ENCODE results near the gene C4orf51.
"Not testable (repeated sequence)": the region's sequence is repeated elsewhere in the genome, so short reads cannot be mapped to it uniquely, and the experiment has no call there.

C4orf51 gene
- total RNA-seq: 0 to 0.21 (median 0) reads per million in 9 experiments

DNA sequence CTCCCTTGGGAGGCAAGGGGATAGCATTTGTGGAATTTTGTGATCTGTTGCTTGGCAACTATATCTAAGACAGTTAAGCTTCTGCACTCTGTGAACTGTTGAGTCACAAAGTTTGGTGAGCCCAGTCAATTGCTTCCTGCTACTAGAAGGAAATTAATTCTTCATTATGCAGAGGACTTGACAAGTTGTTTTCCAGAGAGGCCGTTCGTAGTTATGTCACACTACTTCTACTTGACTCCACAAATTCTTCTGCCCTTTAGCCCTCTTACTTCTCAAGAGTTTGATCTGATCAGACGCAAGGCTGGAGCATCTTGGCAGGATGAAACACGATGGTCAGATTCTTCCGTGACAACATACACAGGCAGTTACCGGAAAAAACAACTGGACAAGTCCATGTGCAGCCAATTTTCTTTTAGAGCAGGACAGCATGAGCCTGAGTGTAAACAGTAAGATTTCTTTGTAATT lies at the start of gene C4orf51:
Gene C4orf51, plus strand, starts transcription at position 156 of the 465 bp plus-strand sequence. Its CDS starts 58 bp downstream, at position 214.
- Mint-ChIP-seq H3K27ac (no peak within 1 kb of the TSS), H3K9me3 (peaks cover 0 to 7% of the 10 kb centered on the region in 2 donors), H3K27me3 (peaks cover 26 to 32% of the 10 kb centered on the region in 2 donors), H3K36me3 (ENCODE audit: insufficient read depth) (no peaks in the 10 kb centered on the region), H3K4me1 (ENCODE audit: low read depth in 2 of 2) (no peaks in the 10 kb centered on the region), H3K4me3 (no peak within 1 kb of the TSS)
- no peak for DNase-seq
- no peak for ATAC-seq (replicated peaks)

DNA sequence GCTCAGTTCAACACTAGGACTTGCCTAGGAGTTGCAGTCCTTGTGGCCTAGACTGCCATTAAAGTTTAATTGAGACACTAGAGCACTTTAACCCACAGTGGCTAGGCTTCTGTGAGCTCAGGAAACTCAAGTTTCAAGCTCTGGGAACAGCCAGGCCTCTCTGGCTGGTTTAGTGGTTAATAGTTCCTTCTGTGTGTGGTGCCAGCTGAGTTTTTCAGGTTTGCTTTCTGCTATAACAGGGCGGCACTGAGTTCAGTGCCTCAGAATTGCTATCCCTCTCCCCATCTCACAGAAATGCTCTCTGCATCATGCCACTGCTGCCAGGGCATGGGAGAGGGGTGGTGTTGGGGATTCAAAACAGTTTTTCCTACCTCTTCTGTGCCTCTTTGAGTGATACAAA lies 44.8 kb upstream of the C4orf51 start:
- H3K9me3 Mint-ChIP-seq: no peaks in the 10 kb centered on the region
- H3K4me1 Mint-ChIP-seq (ENCODE audit: low read depth in 2 of 2): peaks cover 10 to 36% of the 10 kb centered on the region in 2 donors
- no peak overlapping the region for H3K4me3 Mint-ChIP-seq
- H3K36me3 Mint-ChIP-seq (ENCODE audit: insufficient read depth): peaks cover 23% of the 10 kb centered on the region
- H3K27ac Mint-ChIP-seq: peak overlapping the region in 1 of 2 donors; percentile 41
- H3K27me3 Mint-ChIP-seq: no peaks in the 10 kb centered on the region
- DNase-seq: no peak
- ATAC-seq (replicated peaks): no peak

DNA sequence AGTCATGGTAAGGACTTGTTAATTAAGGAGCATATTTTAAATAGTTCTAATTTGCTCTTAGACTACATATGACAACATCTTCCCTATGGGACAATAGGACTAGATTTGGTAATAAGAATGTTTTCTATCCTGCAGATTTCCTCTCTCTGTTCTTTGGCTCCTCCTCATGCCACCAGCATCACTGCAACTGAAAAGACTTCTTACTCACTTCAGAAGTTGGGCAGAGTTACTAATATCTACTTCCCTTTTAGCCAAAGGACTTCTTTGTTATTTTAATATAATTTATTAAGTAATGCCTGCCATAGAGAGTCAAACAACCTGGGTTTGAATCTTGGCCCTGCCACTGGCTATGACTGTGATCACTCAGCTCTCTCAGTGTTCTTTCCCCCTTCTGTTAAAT lies 44.3 kb upstream of the C4orf51 start:
- H3K27ac Mint-ChIP-seq: peak overlapping the region in 1 of 2 donors; percentile 47
- peaks cover 10 to 36% of the 10 kb centered on the region in 2 donors for H3K4me1 Mint-ChIP-seq (ENCODE audit: low read depth in 2 of 2)
- H3K36me3 Mint-ChIP-seq (ENCODE audit: insufficient read depth): peaks cover 27% of the 10 kb centered on the region
- H3K27me3 Mint-ChIP-seq: no peaks in the 10 kb centered on the region
- no peak for DNase-seq
- ATAC-seq (replicated peaks): no peak
- no peaks in the 10 kb centered on the region for H3K9me3 Mint-ChIP-seq
- no peak overlapping the region for H3K4me3 Mint-ChIP-seq

DNA sequence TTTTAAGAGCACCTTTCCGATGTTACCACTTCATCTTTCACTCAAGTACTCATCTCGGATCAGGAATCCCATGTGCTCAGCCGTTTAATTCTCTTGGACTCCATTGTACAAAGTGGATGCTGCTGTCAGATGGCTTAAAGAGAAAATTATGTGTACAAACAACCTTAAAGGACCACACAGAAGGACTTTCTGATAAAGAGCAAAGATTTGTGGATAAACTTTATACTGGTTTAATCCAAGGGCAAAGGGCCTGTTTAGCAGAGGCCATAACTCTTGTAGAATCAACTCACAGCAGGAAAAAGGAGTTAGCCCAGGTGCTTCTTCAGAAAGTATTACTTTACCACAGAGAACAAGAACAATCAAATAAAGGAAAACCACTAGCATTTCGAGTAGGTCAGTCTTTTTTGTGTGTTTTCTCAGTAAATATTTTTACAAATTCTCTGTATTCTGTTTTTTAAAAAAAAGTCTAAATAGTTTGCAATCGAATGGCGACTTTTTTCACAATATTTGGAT lies 40.7 kb upstream of the C4orf51 start:
- Mint-ChIP-seq H3K4me1 (ENCODE audit: low read depth in 2 of 2) (peaks cover 5 to 27% of the 10 kb centered on the region in 2 donors), H3K27ac (no peak overlapping the region), H3K4me3 (no peak overlapping the region), H3K27me3 (no peaks in the 10 kb centered on the region), H3K36me3 (ENCODE audit: insufficient read depth) (peaks cover 35% of the 10 kb centered on the region), H3K9me3 (no peaks in the 10 kb centered on the region)
- ATAC-seq (replicated peaks) (no peak), DNase-seq (no peak)

- not testable (repeated sequence) for DNase-seq; H3K9me3 Mint-ChIP-seq; H3K27me3 Mint-ChIP-seq; H3K4me3 Mint-ChIP-seq; H3K27ac Mint-ChIP-seq; ATAC-seq (replicated peaks)
- Mint-ChIP-seq H3K36me3 (ENCODE audit: insufficient read depth) (peaks cover 33% of the 10 kb centered on the region), H3K4me1 (ENCODE audit: low read depth in 2 of 2) (peaks cover 0 to 25% of the 10 kb centered on the region in 2 donors)
These were observed 39.7 kb upstream of the C4orf51 start for GRCh38 chr4:145640236-145640635.

DNA sequence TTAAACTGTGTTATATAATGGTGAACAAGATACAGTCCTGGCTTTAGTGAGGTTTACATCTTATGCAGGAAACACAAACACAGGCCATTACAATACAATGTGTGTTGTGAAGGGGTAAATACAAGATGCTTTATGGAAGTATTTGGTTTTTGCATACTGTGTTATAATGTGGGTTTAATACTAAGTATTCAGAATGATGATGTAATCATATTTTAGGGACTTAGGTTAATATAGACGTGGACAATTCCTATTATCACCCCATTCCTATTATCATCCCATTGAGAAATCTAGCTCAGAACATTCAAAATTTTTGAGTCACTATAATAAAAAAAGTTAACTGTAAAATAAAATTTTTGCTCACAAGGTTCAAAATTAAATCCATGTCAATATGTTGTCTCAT lies 36.7 kb upstream of the C4orf51 start:
- Mint-ChIP-seq H3K36me3 (ENCODE audit: insufficient read depth) (peaks cover 32% of the 10 kb centered on the region), H3K4me1 (ENCODE audit: low read depth in 2 of 2) (peaks cover 0 to 18% of the 10 kb centered on the region in 2 donors)

GRCh38 chr4:145644699-145645098 lies 35.2 kb upstream of the C4orf51 start:
- peaks cover 25% of the 10 kb centered on the region for H3K36me3 Mint-ChIP-seq (ENCODE audit: insufficient read depth)
- H3K27me3 Mint-ChIP-seq: no peaks in the 10 kb centered on the region
- no peak overlapping the region for H3K27ac Mint-ChIP-seq
- DNase-seq: no peak
- no peak for ATAC-seq (replicated peaks)
- H3K4me3 Mint-ChIP-seq: no peak overlapping the region
- peaks cover 0 to 18% of the 10 kb centered on the region in 2 donors for H3K4me1 Mint-ChIP-seq (ENCODE audit: low read depth in 2 of 2)
- no peaks in the 10 kb centered on the region for H3K9me3 Mint-ChIP-seq

More for the DNA sequence above, 36.7 kb upstream of the C4orf51 start:
- Mint-ChIP-seq H3K27me3 (no peaks in the 10 kb centered on the region), H3K4me3 (no peak overlapping the region), H3K27ac (no peak overlapping the region), H3K9me3 (no peaks in the 10 kb centered on the region)
- ATAC-seq (replicated peaks) (no peak), DNase-seq (no peak)

DNA sequence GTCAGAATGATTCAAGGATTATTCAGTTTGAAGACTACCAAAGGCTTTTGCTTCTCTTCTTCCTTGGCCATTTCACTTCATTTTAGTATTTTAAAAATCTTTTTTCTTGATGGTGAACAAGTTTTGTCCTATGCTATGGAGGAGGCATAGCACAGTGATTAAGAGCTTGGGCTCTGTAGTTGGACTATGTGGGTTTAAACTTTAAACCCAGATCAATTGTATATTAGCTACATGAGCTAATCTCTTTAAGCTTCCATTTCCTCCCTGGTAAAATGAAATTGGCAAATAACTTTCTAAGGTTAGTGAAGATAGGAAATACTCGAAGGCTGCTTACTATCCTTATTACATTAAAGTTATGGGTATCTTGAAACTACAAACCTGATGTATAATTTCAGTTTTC lies 23.8 kb upstream of the C4orf51 start:
- Mint-ChIP-seq H3K27ac (no peak overlapping the region), H3K36me3 (ENCODE audit: insufficient read depth) (peaks cover 18% of the 10 kb centered on the region), H3K4me1 (ENCODE audit: low read depth in 2 of 2) (no peaks in the 10 kb centered on the region), H3K27me3 (no peaks in the 10 kb centered on the region), H3K9me3 (no peaks in the 10 kb centered on the region), H3K4me3 (no peak overlapping the region)
- ATAC-seq (replicated peaks) (no peak), DNase-seq (no peak)

DNA sequence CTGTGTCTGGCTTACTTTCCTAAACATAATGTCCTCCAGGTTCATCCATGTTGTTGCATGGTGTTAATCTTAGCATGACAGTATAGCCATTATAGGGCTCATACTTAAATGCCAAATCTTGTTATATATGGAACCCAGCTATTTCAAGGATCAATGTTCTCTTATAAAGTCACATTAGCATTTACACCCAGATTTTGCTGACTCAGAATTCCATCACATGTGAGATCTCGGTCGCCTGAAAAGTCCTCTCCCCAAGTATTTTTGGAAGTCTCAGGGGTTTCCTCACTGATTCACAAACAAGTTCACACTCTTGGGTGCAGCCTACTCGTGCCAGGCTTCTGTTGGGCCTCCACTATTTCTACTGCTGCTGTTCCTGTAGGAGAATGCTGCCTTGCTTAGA lies 19.9 kb upstream of the C4orf51 start:
- H3K36me3 Mint-ChIP-seq (ENCODE audit: insufficient read depth): peaks cover 9% of the 10 kb centered on the region
- no peak for ATAC-seq (replicated peaks)

DNA sequence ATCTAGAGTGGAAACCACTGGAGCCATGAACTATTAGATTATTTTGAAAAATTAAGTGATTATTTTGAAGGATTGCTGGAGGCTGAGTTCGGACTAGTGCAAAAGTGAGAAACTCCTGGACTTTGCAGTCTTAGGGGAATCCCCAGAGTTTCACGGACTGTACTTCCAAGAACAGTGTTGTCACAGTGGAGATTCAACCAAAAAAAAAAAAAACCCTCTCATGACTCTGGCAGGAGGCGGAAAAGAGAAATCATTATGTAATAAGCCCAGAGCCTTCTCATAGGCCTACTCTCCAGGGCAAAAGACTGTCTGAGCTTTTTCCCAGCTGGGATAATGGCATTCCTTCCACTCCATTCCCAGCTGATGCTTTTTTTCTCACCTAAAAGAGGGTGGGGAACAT lies 16.8 kb upstream of the C4orf51 start:
- H3K27me3 Mint-ChIP-seq: no peaks in the 10 kb centered on the region
- no peak overlapping the region for H3K27ac Mint-ChIP-seq
- no peak overlapping the region for H3K4me3 Mint-ChIP-seq
- H3K36me3 Mint-ChIP-seq (ENCODE audit: insufficient read depth): no peaks in the 10 kb centered on the region
- peaks cover 0 to 5% of the 10 kb centered on the region in 2 donors for H3K9me3 Mint-ChIP-seq
- H3K4me1 Mint-ChIP-seq (ENCODE audit: low read depth in 2 of 2): no peaks in the 10 kb centered on the region
- DNase-seq (no peak), ATAC-seq (replicated peaks) (no peak)

More for the DNA sequence above, 19.9 kb upstream of the C4orf51 start:
- no peaks in the 10 kb centered on the region for H3K4me1 Mint-ChIP-seq (ENCODE audit: low read depth in 2 of 2)
- H3K9me3 Mint-ChIP-seq: peaks cover 0 to 5% of the 10 kb centered on the region in 2 donors
- no peaks in the 10 kb centered on the region for H3K27me3 Mint-ChIP-seq
- H3K27ac Mint-ChIP-seq: no peak overlapping the region
- no peak for DNase-seq
- H3K4me3 Mint-ChIP-seq: no peak overlapping the region

- Mint-ChIP-seq H3K27me3 (no peaks in the 10 kb centered on the region), H3K27ac (no peak overlapping the region), H3K4me3 (no peak overlapping the region), H3K9me3 (peaks cover 0 to 5% of the 10 kb centered on the region in 2 donors), H3K36me3 (ENCODE audit: insufficient read depth) (no peaks in the 10 kb centered on the region), H3K4me1 (ENCODE audit: low read depth in 2 of 2) (no peaks in the 10 kb centered on the region)
- no peak for DNase-seq
- ATAC-seq (replicated peaks): no peak
These were observed 14.2 kb upstream of the C4orf51 start for GRCh38 chr4:145665773-145666172.

- no peak for DNase-seq
- Mint-ChIP-seq H3K36me3 (ENCODE audit: insufficient read depth) (no peaks in the 10 kb centered on the region), H3K27me3 (no peaks in the 10 kb centered on the region), H3K27ac (no peak overlapping the region), H3K4me3 (no peak overlapping the region), H3K4me1 (ENCODE audit: low read depth in 2 of 2) (no peaks in the 10 kb centered on the region), H3K9me3 (no peaks in the 10 kb centered on the region)
- ATAC-seq (replicated peaks): no peak
These were observed 9.5 kb upstream of the C4orf51 start for GRCh38 chr4:145670422-145670821.

DNA sequence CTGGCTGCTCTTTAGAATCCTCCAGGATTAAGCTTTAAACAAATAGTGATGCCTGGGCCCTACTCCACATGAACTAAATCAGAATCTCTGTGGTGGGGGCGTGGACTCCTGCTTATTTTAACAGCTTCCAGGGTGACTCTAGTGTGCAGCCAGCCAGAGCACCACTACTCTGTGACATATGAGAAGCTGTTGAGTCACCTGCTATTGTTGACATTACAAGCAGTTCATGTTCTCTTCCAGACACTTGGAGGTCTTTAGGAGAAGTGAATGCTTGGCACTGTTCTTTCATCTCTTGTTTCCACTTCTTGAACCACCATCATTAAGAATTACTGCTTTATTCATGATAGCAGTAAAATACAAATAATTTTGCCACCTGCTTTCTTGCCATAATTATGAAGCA lies 426 bp upstream of the C4orf51 start:
- H3K36me3 Mint-ChIP-seq (ENCODE audit: insufficient read depth): no peaks in the 10 kb centered on the region
- DNase-seq: no peak
- peaks cover 26 to 27% of the 10 kb centered on the region in 2 donors for H3K27me3 Mint-ChIP-seq
- no peaks in the 10 kb centered on the region for H3K4me1 Mint-ChIP-seq (ENCODE audit: low read depth in 2 of 2)
- H3K9me3 Mint-ChIP-seq: peaks cover 0 to 7% of the 10 kb centered on the region in 2 donors
- no peak for ATAC-seq (replicated peaks)
- no peak overlapping the region for H3K4me3 Mint-ChIP-seq
- no peak overlapping the region for H3K27ac Mint-ChIP-seq

DNA sequence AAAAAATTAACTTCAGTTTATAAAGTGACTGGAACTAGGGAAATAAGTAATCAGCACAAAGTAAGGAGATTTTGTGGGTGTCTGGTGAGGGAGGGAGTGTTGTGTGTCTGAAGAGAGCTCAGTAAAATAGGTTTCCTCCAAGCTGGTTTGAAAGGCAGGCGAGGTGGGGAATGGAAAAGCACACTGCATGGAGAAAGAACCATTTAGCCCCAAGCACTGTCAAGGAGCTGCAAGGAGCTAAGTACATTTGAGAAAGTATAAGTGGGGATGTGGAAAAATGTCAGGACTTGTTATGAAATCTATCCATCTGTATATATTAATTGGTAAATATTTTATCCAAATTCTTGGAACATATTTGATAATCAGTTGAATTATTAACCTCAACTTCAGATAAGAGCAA lies 956 bp downstream of the C4orf51 start:
- Mint-ChIP-seq H3K9me3 (peaks cover 0 to 7% of the 10 kb centered on the region in 2 donors), H3K27me3 (peaks cover 26 to 39% of the 10 kb centered on the region in 2 donors), H3K36me3 (ENCODE audit: insufficient read depth) (no peaks in the 10 kb centered on the region), H3K4me3 (no peak overlapping the region), H3K4me1 (ENCODE audit: low read depth in 2 of 2) (no peaks in the 10 kb centered on the region), H3K27ac (no peak overlapping the region)
- no peak for DNase-seq
- no peak for ATAC-seq (replicated peaks)
